Measurements from ENCODE around the gene ARAP1.

GRCh38 chr11:72662036-72662435 lies 90.2 kb downstream of the ARAP1 start:
- TF ChIP-seq EZH2 (IDR thresholded peaks at IDR 0.05; ENCODE audit: borderline replicate concordance, low read depth, low read length, poor library complexity, severe bottlenecking) (no peak), CTCF (conservative IDR thresholded peaks at IDR 0.05; ENCODE audit: low read depth, low read length) (no peak)

All from A673 (cell line).